ENCODE results near the gene PRLR.

DNA sequence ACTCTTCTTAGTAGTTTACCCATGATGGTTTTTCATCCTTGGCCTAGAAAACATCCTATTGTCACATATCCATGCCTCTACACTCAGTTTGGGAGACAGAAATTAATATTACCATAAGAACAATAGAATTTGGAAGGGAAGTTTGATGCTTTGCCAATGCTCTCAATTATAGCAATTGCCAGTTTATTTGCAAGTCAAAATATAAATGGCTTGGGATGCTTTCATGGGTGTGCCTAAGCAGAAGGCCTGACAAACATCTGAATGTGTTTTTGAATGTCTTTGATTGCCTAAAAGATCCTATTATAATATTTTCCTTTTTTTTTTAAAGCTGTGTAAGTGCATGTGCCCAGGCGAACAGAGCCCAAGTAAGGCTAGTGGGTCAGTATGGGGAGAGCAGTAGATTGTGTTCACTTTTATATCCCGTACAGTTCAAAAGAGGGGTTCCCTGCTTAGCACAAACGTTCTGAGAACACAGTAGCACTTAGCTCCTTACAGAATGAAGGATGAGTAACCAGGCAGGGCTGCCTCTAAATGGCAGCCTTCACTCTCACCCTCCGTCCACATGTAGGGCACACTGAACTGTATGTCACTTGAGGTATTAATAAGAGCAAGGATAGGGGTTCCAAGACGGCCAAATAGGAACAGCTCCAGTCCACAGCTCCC lies 126.5 kb downstream of the PRLR start:
- TF ChIP-seq ZNF274 (IDR thresholded peaks at IDR 0.05; ENCODE audit: low read depth, low read length): no peak
- no peak for TF ChIP-seq YY1 (IDR thresholded peaks at IDR 0.05; ENCODE audit: insufficient read depth, insufficient read length)
